GM06990 (cell line): ENCODE results near the gene ZNF772.

Source experiments
- DNase-seq: peaks from one replicate; pipeline ENCODE4 v3.0.0-alpha.2; 2011; ENCODE audit not compliant: insufficient read length; ENCODE audit errors: extremely low read depth
- H3K27me3 ChIP-seq: replicated peaks from 2 replicates; pipeline ENCODE4 v1.6.0; 2011; ENCODE audit warnings: low read length; ENCODE audit not compliant: control insufficient read depth, insufficient read depth
- H3K36me3 ChIP-seq: 2 replicates; pipeline ENCODE4 v1.5.1; 2011; ENCODE audit warnings: low read length; ENCODE audit not compliant: control insufficient read depth, insufficient read depth
- H3K4me3 ChIP-seq: replicated peaks from 2 replicates; pipeline ENCODE4 v1.5.1; 2011; ENCODE audit warnings: low read depth, mild to moderate bottlenecking, control low read depth, low read length
- CTCF ChIP-seq: IDR thresholded peaks from 2 replicates; pipeline ENCODE4 v1.5.1; 2011; ENCODE audit warnings: low read length, control low read depth, mild to moderate bottlenecking, inconsistent platforms; ENCODE audit not compliant: insufficient read depth, poor library complexity, severe bottlenecking

ZNF772 gene

GRCh38 chr19:57435062-57435978 lies 42.0 kb downstream of the ZNF772 start, which contains the start of gene ZNF749:
ZNF749 (plus strand) TSS chr19:57435325; CDS start chr19:57435579, 254 bp downstream.
- no peak for TF ChIP-seq CTCF
- peak; percentile 88 for DNase-seq
- Histone ChIP-seq H3K4me3 (peak within 1 kb of the TSS; percentile 85), H3K36me3 (no peaks in the 10 kb centered on the region; the same call in none of the 2 replicates), H3K27me3 (no peaks in the 10 kb centered on the region)

GRCh38 chr19:57434386-57435061 lies 42.8 kb downstream of the ZNF772 start:
- Histone ChIP-seq H3K4me3 (peak overlapping the region; percentile 85), H3K36me3 (no peaks in the 10 kb centered on the region; the same call in none of the 2 replicates), H3K27me3 (no peaks in the 10 kb centered on the region)
- DNase-seq, result no peak
- no peak for TF ChIP-seq CTCF

DNA sequence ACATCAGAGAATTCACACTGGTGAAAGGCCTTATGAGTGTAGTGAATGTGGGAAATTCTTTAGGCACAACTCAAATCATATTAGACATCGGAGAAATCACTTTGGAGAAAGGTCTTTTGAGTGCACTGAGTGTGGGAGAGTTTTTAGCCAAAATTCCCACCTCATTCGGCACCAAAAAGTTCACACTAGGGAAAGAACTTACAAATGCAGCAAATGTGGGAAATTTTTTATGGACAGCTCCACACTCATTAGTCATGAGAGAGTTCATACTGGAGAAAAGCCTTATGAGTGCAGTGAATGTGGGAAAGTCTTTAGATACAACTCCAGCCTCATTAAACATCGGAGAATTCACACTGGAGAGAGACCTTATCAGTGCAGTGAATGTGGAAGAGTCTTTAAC lies 56.3 kb downstream of the ZNF772 start:
- Histone ChIP-seq H3K27me3 (no peaks in the 10 kb centered on the region), H3K4me3 (no peak overlapping the region), H3K36me3 (peaks cover 13% of the 10 kb centered on the region)
- no peak for DNase-seq
- TF ChIP-seq CTCF, result no peak

GRCh38 chr19:57419439-57419838 lies 57.9 kb downstream of the ZNF772 start:
- Histone ChIP-seq H3K27me3 (no peaks in the 10 kb centered on the region), H3K4me3 (no peak overlapping the region), H3K36me3 (peaks cover 17% of the 10 kb centered on the region)
- DNase-seq, result no peak
- TF ChIP-seq CTCF, result no peak
